ENCODE results near the gene H2BW2. TPM values are rescaled to one million over a fixed set of nuclear protein-coding genes. Genes with fewer than 3 reads are reported as not detected.

H2BW2 gene
- total and polyA plus RNA-seq, 4 donors, result not detected

Other genes starting within 250 kb of the H2BW2 start
- 1 to 10 TPM; 6.5 to 7.9 TPM for gene RAB9B, start 207.7 kb upstream of the H2BW2 start, total RNA-seq
- gene RAB9B, start 207.7 kb upstream of the H2BW2 start, polyA plus RNA-seq, result 1 to 10 TPM; 1.6 to 5.0 TPM
- gene TMSB15B, start 77.3 kb upstream of the H2BW2 start, total RNA-seq, result 1 to 10 TPM; 7.6 to 8.4 TPM
- 10 to 100 TPM; 22.7 to 31.9 TPM for gene TMSB15B, start 77.3 kb upstream of the H2BW2 start, polyA plus RNA-seq
- gene H2BW1, start 26.2 kb upstream of the H2BW2 start, total RNA-seq, result not detected
- not detected for gene H2BW1, start 26.2 kb upstream of the H2BW2 start, polyA plus RNA-seq
- 1 to 10 TPM; 5.1 to 5.4 TPM for gene TMSB15C, start 36.3 kb downstream of the H2BW2 start, total RNA-seq
- 1 to 10 TPM; 1.3 to 3.5 TPM for gene TMSB15C, start 36.3 kb downstream of the H2BW2 start, polyA plus RNA-seq
- 1 to 10 TPM; 1.6 to 3.5 TPM for gene ZCCHC18, start 72.6 kb downstream of the H2BW2 start, total RNA-seq
- 1 to 10 TPM; 1.9 to 2.3 TPM for gene ZCCHC18, start 72.6 kb downstream of the H2BW2 start, polyA plus RNA-seq
- gene SLC25A53, start 117.1 kb downstream of the H2BW2 start, total RNA-seq, result 10 to 100 TPM in 1 of 2 donors, 1 to 10 TPM in 1; 8.2 to 15.9 TPM
- 10 to 100 TPM in 1 of 2 donors, 1 to 10 TPM in 1; 6.5 to 12.4 TPM for gene SLC25A53, start 117.1 kb downstream of the H2BW2 start, polyA plus RNA-seq
- gene FAM199X, start 126.5 kb downstream of the H2BW2 start, total RNA-seq, result 10 to 100 TPM; 18.4 to 19.2 TPM
- gene FAM199X, start 126.5 kb downstream of the H2BW2 start, polyA plus RNA-seq, result 10 to 100 TPM in 1 of 2 donors, 1 to 10 TPM in 1; 9.3 to 10.0 TPM
- not detected for gene ESX1, start 215.0 kb downstream of the H2BW2 start, total RNA-seq
- gene ESX1, start 215.0 kb downstream of the H2BW2 start, polyA plus RNA-seq, result not detected

Measured in aorta (tissue), 4 donors.